PC-9 (cell line): ENCODE results near the gene DNAH14. TPM values are rescaled to one million over a fixed set of nuclear protein-coding genes. Genes with fewer than 3 reads are reported as not detected.
"Not testable (repeated sequence)": the region's sequence is repeated elsewhere in the genome, so short reads cannot be mapped to it uniquely, and the experiment has no call there.

Source experiments
- BruUV-seq: library from RNA; stranded (reverse); fragments of 400-500 nt; replicated peaks from 2 replicates; lab custom pipeline; 2021; lab: Mats Ljungman, UMichigan
- CTCF ChIA-PET: fragments of 300-600 bp; sonication (Branson Sonifier 250); formaldehyde crosslinking; loops from one replicate; lab custom pipeline; 2022; ENCODE audit warnings: antibody characterized with exemption; lab: Charles Lee
- POLR2A ChIA-PET: fragments of 300-600 bp; sonication (Branson Sonifier 250); formaldehyde crosslinking; loops from one replicate; lab custom pipeline; 2022; ENCODE audit warnings: antibody characterized with exemption; ENCODE audit not compliant: unreplicated experiment; lab: Charles Lee
- DNase-seq, 2 experiments: peaks; one replicate each; pipeline versions ENCODE4 v3.0.0 to v3.0.0-alpha.2; 2015 to 2022; ENCODE audit warnings: mixed read lengths in 1 of 2
- H2AFZ ChIP-seq: fragments of 200-600 bp; sonication (generic); 2 replicates; pipeline ENCODE4 v1.8.1; 2017; ENCODE audit warnings: antibody characterized with exemption
- H3F3A ChIP-seq: fragments of 200-600 bp; sonication (generic); 2 replicates; pipeline ENCODE4 v1.8.1; 2017; ENCODE audit warnings: antibody characterized with exemption, mild to moderate bottlenecking, low read depth; ENCODE audit not compliant: insufficient read depth
- H3K27ac ChIP-seq: fragments of 200-600 bp; sonication (generic); 2 replicates; pipeline ENCODE4 v1.6.1; 2016; ENCODE audit warnings: mixed run types
- H3K27me3 ChIP-seq: fragments of 200-600 bp; sonication (generic); 2 replicates; pipeline ENCODE4 v1.6.1; 2016; ENCODE audit warnings: low read depth, mixed run types; ENCODE audit not compliant: insufficient read depth
- H3K36me3 ChIP-seq: fragments of 200-600 bp; sonication (generic); 2 replicates; pipeline ENCODE4 v1.6.1; 2016; ENCODE audit warnings: low read depth, mixed run types
- H3K4me1 ChIP-seq: fragments of 200-600 bp; sonication (generic); replicated peaks from 2 replicates; pipeline ENCODE4 v1.6.1; 2016; ENCODE audit warnings: mixed run types; ENCODE audit not compliant: insufficient read depth
- H3K4me2 ChIP-seq: fragments of 200-600 bp; sonication (generic); 2 replicates; pipeline ENCODE4 v1.6.1; 2017; ENCODE audit warnings: mixed run types
- H3K4me3 ChIP-seq: fragments of 200-600 bp; sonication (generic); 2 replicates; pipeline ENCODE4 v1.6.1; 2016; ENCODE audit warnings: mixed run types
- H3K79me2 ChIP-seq: fragments of 200-600 bp; sonication (generic); 2 replicates; pipeline ENCODE4 v1.6.1; 2017; ENCODE audit warnings: low read depth, mixed run types
- H3K9me2 ChIP-seq: fragments of 200-600 bp; sonication (generic); 2 replicates; pipeline ENCODE4 v1.8.1; 2017; ENCODE audit warnings: mild to moderate bottlenecking; ENCODE audit not compliant: insufficient read depth
- H3K9me3 ChIP-seq: fragments of 200-600 bp; sonication (generic); 2 replicates; pipeline ENCODE4 v1.8.1; 2016; ENCODE audit warnings: low read depth; ENCODE audit not compliant: insufficient read depth
- H4K20me1 ChIP-seq: fragments of 200-600 bp; sonication (generic); 2 replicates; pipeline ENCODE4 v1.8.1; 2017; ENCODE audit not compliant: insufficient read depth
- CTCF ChIP-seq: fragments of 200-600 bp; sonication (generic); conservative IDR thresholded peaks from 2 replicates; pipeline ENCODE4 v1.6.1; 2017; ENCODE audit warnings: mixed run types, antibody characterized with exemption, mild to moderate bottlenecking, moderate library complexity
- EZH2 ChIP-seq: fragments of 200-600 bp; sonication (generic); IDR thresholded peaks from 2 replicates; pipeline ENCODE4 v1.8.0; 2017; ENCODE audit warnings: antibody characterized with exemption, low read depth
- intact Hi-C: fragments of 100-400 bp; cut with micrococcal nuclease; formaldehyde crosslinking; loops from one replicate; pipeline ENCODE4 v1.10.0; 2022; ENCODE audit not compliant: unreplicated experiment
- total RNA-seq: library from RNA; stranded (reverse); gene quantifications from 2 replicates; pipeline ENCODE4 v1.2.3, GENCODE V29; 2021

DNAH14 gene
- total RNA-seq, 1 experiment from 2014 or later: 48.8 TPM

- Histone ChIP-seq H3K4me1 (no peaks in the 10 kb centered on the region), H3K27me3 (no peaks in the 10 kb centered on the region), H3K4me3 (no peak overlapping the region), H3K36me3 (no peaks in the 10 kb centered on the region), H3K9me3 (no peaks in the 10 kb centered on the region), H3K79me2 (no peaks in the 10 kb centered on the region), H3F3A (no peaks in the 10 kb centered on the region), H4K20me1 (no peaks in the 10 kb centered on the region), H3K4me2 (no peak overlapping the region), H2AFZ (no peak overlapping the region), H3K27ac (no peak overlapping the region), H3K9me2 (no peaks in the 10 kb centered on the region)
- CTCF ChIA-PET: no interaction called here
- no peak for TF ChIP-seq CTCF
- TF ChIP-seq EZH2: no peak
- POLR2A ChIA-PET: no interaction called here
- DNase-seq: no peak
- intact Hi-C loops: no loop called here
- BruUV-seq: no TSS peak
Measured at GRCh38 chr1:225299624-225300023, 370.1 kb downstream of the DNAH14 start.

- Histone ChIP-seq H3K9me2 (no peaks in the 10 kb centered on the region), H3K4me3 (no peak overlapping the region), H3K27me3 (no peaks in the 10 kb centered on the region), H3K4me1 (no peaks in the 10 kb centered on the region), H4K20me1 (no peaks in the 10 kb centered on the region), H3K27ac (no peak overlapping the region), H3K36me3 (no peaks in the 10 kb centered on the region), H2AFZ (no peak overlapping the region), H3K9me3 (no peaks in the 10 kb centered on the region), H3K4me2 (no peak overlapping the region), H3F3A (no peaks in the 10 kb centered on the region), H3K79me2 (no peaks in the 10 kb centered on the region)
- ChIA-PET POLR2A (no interaction called here), CTCF (interaction anchor here (0.6 kb wide), 1 partner anchor 173 kb away, joined by 3 read pairs; no protein-coding TSS in a partner anchor)
- no TSS peak for BruUV-seq
- intact Hi-C loops: no loop called here
- TF ChIP-seq EZH2 (no peak), CTCF (no peak)
- DNase-seq: no peak
Measured at GRCh38 chr1:225300381-225300780, 370.9 kb downstream of the DNAH14 start.

GRCh38 chr1:225304996-225305395 lies 375.5 kb downstream of the DNAH14 start:
- H3K9me2 ChIP-seq: no peaks in the 10 kb centered on the region
- ChIA-PET POLR2A (no interaction called here), CTCF (no interaction called here)
- no peaks in the 10 kb centered on the region for H3K79me2 ChIP-seq
- no peak overlapping the region for H3K4me2 ChIP-seq
- H3K4me1 ChIP-seq: no peaks in the 10 kb centered on the region
- H3K4me3 ChIP-seq: no peak overlapping the region
- no peak overlapping the region for H3K27ac ChIP-seq
- BruUV-seq: no TSS peak
- H3K27me3 ChIP-seq: no peaks in the 10 kb centered on the region
- no peaks in the 10 kb centered on the region for H3K36me3 ChIP-seq
- TF ChIP-seq CTCF (no peak), EZH2 (no peak)
- no peak overlapping the region for H2AFZ ChIP-seq
- DNase-seq: no peak
- H3K9me3 ChIP-seq: no peaks in the 10 kb centered on the region
- H4K20me1 ChIP-seq: no peaks in the 10 kb centered on the region
- H3F3A ChIP-seq: no peaks in the 10 kb centered on the region; the same call in 1 of the 2 replicates
- intact Hi-C loops: no loop called here

GRCh38 chr1:225310544-225310943 lies 381.1 kb downstream of the DNAH14 start:
- H3K79me2 ChIP-seq, H3K9me3 ChIP-seq, H3F3A ChIP-seq, H3K4me2 ChIP-seq, H3K9me2 ChIP-seq, BruUV-seq, H3K27ac ChIP-seq, H3K36me3 ChIP-seq, H4K20me1 ChIP-seq, H3K27me3 ChIP-seq, POLR2A ChIA-PET, DNase-seq, CTCF ChIA-PET, H2AFZ ChIP-seq, H3K4me3 ChIP-seq, H3K4me1 ChIP-seq: not testable (repeated sequence)
- intact Hi-C loops: loop anchor here (10.0 kb wide), 1 partner anchor 664 kb away; no protein-coding TSS in a partner anchor
